Urothelium cell line (cell line): ENCODE results near the gene CITED2.
"Not testable (repeated sequence)": the region's sequence is repeated elsewhere in the genome, so short reads cannot be mapped to it uniquely, and the experiment has no call there.

Experiments used
- DNase-seq: peaks from one replicate; pipeline ENCODE4 v3.0.0; 2011; ENCODE audit warnings: low spot score, mixed read lengths
- FAIRE-seq: peaks from 2 replicates; lab custom pipeline; 2011; peaks lifted over from hg19 to GRCh38; lab: Jason Lieb, UNC

The CITED2 gene

GRCh38 chr6:139368661-139369060 is 5.8 kb downstream of the CITED2 start:
- no peak for DNase-seq
- FAIRE-seq = no peak

GRCh38 chr6:139367810-139368351 is 6.6 kb downstream of the CITED2 start:
- DNase-seq = no peak
- FAIRE-seq = no peak

- no peak for FAIRE-seq
These were observed 9.5 kb downstream of the CITED2 start for GRCh38 chr6:139364982-139365379.

GRCh38 chr6:139364302-139364981 is 10.0 kb downstream of the CITED2 start:
- no peak for FAIRE-seq
- peak; percentile 49 for DNase-seq

More at GRCh38 chr6:139364982-139365379, 9.5 kb downstream of the CITED2 start:
- DNase-seq = no peak

GRCh38 chr6:139363797-139364196 is 10.7 kb downstream of the CITED2 start:
- FAIRE-seq, DNase-seq: not testable (repeated sequence)

GRCh38 chr6:139363123-139363522 is 11.3 kb downstream of the CITED2 start:
- FAIRE-seq, DNase-seq: not testable (repeated sequence)

- DNase-seq (no peak), FAIRE-seq (no peak)
These were observed 13.2 kb downstream of the CITED2 start for GRCh38 chr6:139361211-139361610.

- FAIRE-seq = no peak
- no peak for DNase-seq
These were observed 17.5 kb downstream of the CITED2 start for GRCh38 chr6:139356924-139357323.

GRCh38 chr6:139355777-139356445 is 18.5 kb downstream of the CITED2 start:
- no peak for DNase-seq
- FAIRE-seq = no peak

- no peak for DNase-seq
- FAIRE-seq = no peak
These were observed 19.3 kb downstream of the CITED2 start for GRCh38 chr6:139355172-139355571.

GRCh38 chr6:139354189-139354588 is 20.3 kb downstream of the CITED2 start:
- DNase-seq (no peak), FAIRE-seq (no peak)

GRCh38 chr6:139349464-139350020 is 24.9 kb downstream of the CITED2 start:
- FAIRE-seq (no peak), DNase-seq (no peak)

GRCh38 chr6:139346392-139346791 is 28.1 kb downstream of the CITED2 start:
- DNase-seq (no peak), FAIRE-seq (no peak)

GRCh38 chr6:139344186-139344963 is 30.1 kb downstream of the CITED2 start:
- FAIRE-seq (no peak), DNase-seq (no peak)

GRCh38 chr6:139343052-139343750 is 31.2 kb downstream of the CITED2 start:
- DNase-seq (no peak), FAIRE-seq (no peak)

- DNase-seq (no peak), FAIRE-seq (no peak)
These were observed 33.4 kb downstream of the CITED2 start for GRCh38 chr6:139341060-139341459.

GRCh38 chr6:139338795-139339194 is 35.7 kb downstream of the CITED2 start:
- FAIRE-seq (no peak), DNase-seq (no peak)

- FAIRE-seq (no peak), DNase-seq (no peak)
These were observed 36.6 kb downstream of the CITED2 start for GRCh38 chr6:139337830-139338229.

GRCh38 chr6:139337001-139337400 is 37.4 kb downstream of the CITED2 start:
- FAIRE-seq (no peak), DNase-seq (no peak)

- FAIRE-seq (no peak), DNase-seq (no peak)
These were observed 38.0 kb downstream of the CITED2 start for GRCh38 chr6:139336488-139336887.
